ENCODE results near the gene NR4A1.

NR4A1 gene

DNA sequence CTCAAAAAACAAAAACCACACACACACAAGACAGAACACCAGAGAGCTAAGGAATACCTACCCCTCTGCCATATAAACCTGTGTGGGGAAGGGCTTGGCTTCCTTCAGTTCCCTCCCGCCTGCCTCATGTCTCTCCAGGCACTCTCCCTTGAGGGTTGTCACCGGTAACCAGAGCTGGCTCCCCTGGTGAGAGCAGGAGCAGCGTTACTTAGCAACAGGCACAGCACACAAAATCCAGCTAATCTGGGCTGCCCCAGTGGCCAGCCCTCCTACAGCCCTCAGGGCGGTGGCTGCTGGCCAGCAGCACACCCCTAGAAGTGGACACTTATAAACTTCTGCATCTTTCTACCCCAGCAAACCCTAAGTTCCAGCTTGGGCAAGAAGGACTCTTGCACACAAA lies 21.6 kb upstream of the NR4A1 start (continued):
- no peak for TF ChIP-seq MEIS1 (CRISPR knock-in tag; IDR thresholded peaks at IDR 0.05; ENCODE audit: borderline replicate concordance)
- no peak for TF ChIP-seq TCF7L2 (IDR thresholded peaks at IDR 0.05; ENCODE audit: borderline replicate concordance, low read depth, low read length)
- TF ChIP-seq KLF16 (tag by site-specific recombination; IDR thresholded peaks at IDR 0.05): no peak
- 0 out of 2 replicates have a peak, but pooled peaks have one; percentile 37 for TF ChIP-seq PRDM1 (tag by site-specific recombination; IDR thresholded peaks at IDR 0.05)
- TF ChIP-seq ZSCAN4 (tag by site-specific recombination; IDR thresholded peaks at IDR 0.05): 0 out of 2 replicates have a peak, but pooled peaks have one; percentile 7
- peak; percentile 71; the same call in 1 of the 2 replicates for TF ChIP-seq IKZF3 (tag by site-specific recombination; IDR thresholded peaks at IDR 0.05)
- no peak for TF ChIP-seq REST (tag by site-specific recombination; IDR thresholded peaks at IDR 0.05)
- no peak for TF ChIP-seq ZNF843 (tag by site-specific recombination; IDR thresholded peaks at IDR 0.05)
- TF ChIP-seq ZNF580 (tag by site-specific recombination; IDR thresholded peaks at IDR 0.05): no peak
- no peak for TF ChIP-seq ZNF223 (tag by site-specific recombination; IDR thresholded peaks at IDR 0.05)
- TF ChIP-seq ZNF518A (tag by site-specific recombination; conservative IDR thresholded peaks at IDR 0.05; ENCODE audit: low read depth): no peak
- TF ChIP-seq GLI4 (tag by site-specific recombination; IDR thresholded peaks at IDR 0.05): no peak
- TF ChIP-seq, protein P1, sequence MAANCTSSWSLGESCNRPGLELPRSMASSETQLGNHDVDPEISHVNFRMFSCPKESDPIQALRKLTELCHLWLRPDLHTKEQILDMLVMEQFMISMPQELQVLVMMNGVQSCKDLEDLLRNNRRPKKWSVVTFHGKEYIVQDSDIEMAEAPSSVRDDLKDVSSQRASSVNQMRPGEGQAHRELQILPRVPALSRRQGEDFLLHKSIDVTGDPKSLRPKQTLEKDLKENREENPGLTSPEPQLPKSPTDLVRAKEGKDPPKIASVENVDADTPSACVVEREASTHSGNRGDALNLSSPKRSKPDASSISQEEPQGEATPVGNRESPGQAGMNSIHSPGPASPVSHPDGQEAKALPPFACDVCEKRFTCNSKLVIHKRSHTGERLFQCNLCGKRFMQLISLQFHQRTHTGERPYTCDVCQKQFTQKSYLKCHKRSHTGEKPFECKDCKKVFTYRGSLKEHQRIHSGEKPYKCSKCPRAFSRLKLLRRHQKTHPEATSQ (tag by site-specific recombination; IDR thresholded peaks at IDR 0.05): no peak
- TF ChIP-seq ZNF548 (tag by site-specific recombination; IDR thresholded peaks at IDR 0.05): no peak
- 0 out of 2 replicates have a peak, but pooled peaks have one; percentile 40 for TF ChIP-seq ZNF341 (tag by site-specific recombination; IDR thresholded peaks at IDR 0.05; ENCODE audit: low read depth)
- no peak for TF ChIP-seq ZNF433 (tag by site-specific recombination; IDR thresholded peaks at IDR 0.05; ENCODE audit: low read depth)
